Renal pelvis (tissue), 12 donors: ENCODE data around the gene TOMM20. TPM values are rescaled to one million over a fixed set of nuclear protein-coding genes. Genes with fewer than 3 reads are reported as not detected.
A peak's percentile ranks its signal among the peaks of the same experiment; 100 is the strongest.
"Not testable (repeated sequence)": the region's sequence is repeated elsewhere in the genome, so short reads cannot be mapped to it uniquely, and the experiment has no call there.

Source experiments
- DNase-seq: peaks from one replicate; pipeline ENCODE4 v3.0.0-alpha.2; 2013
- long read RNA-seq, 16 experiments: transcript quantifications; one replicate each; lab custom pipeline, GENCODE V29; 2026
- polyA plus RNA-seq, 3 donors: library from polyadenylated mRNA; unstranded; fragments of 120-200 nt; gene quantifications; one replicate each; pipeline ENCODE4 v1.2.1, GENCODE V29; 2013; ENCODE audit not compliant: insufficient read length in 3 of 3

Gene TOMM20
- polyA plus RNA-seq, result 100 to 1,000 TPM; 193 to 210 (median 200) TPM
- long read RNA-seq, donor 1, transcript TOMM20-201 (5 exons, 3,387 nt), result major isoform, 107 of 113 reads
- long read RNA-seq, donor 1, partial matches to known transcripts, result 5 of 113 reads
- long read RNA-seq, donor 1, other reads (novel, unspliced or antisense), result 0 of 113 reads
- long read RNA-seq, donor 2, transcript TOMM20-201 (5 exons, 3,387 nt), result major isoform, 112 of 114 reads
- long read RNA-seq, donor 2, partial matches to known transcripts, result 0 of 114 reads
- long read RNA-seq, donor 2, other reads (novel, unspliced or antisense), result 0 of 114 reads
- long read RNA-seq, donor 3, transcript TOMM20-201 (5 exons, 3,387 nt), result major isoform, 116 of 116 reads
- long read RNA-seq, donor 3, partial matches to known transcripts, result 0 of 116 reads
- long read RNA-seq, donor 3, other reads (novel, unspliced or antisense), result 0 of 116 reads
- long read RNA-seq, donor 4, transcript TOMM20-201 (5 exons, 3,387 nt), result major isoform, 101 of 104 reads
- long read RNA-seq, donor 4, partial matches to known transcripts, result 0 of 104 reads
- long read RNA-seq, donor 4, other reads (novel, unspliced or antisense), result 0 of 104 reads
- long read RNA-seq, donor 5, transcript TOMM20-201 (5 exons, 3,387 nt), result major isoform, 68 of 76 reads
- long read RNA-seq, donor 5, partial matches to known transcripts, result 6 of 76 reads
- long read RNA-seq, donor 5, other reads (novel, unspliced or antisense), result 0 of 76 reads
- long read RNA-seq, donor 6, transcript TOMM20-201 (5 exons, 3,387 nt), result major isoform, 68 of 71 reads
- long read RNA-seq, donor 6, partial matches to known transcripts, result 0 of 71 reads
- long read RNA-seq, donor 6, other reads (novel, unspliced or antisense), result 0 of 71 reads
- long read RNA-seq, donor 7, transcript TOMM20-201 (5 exons, 3,387 nt), result major isoform, 124 of 131 reads
- long read RNA-seq, donor 7, partial matches to known transcripts, result 6 of 131 reads
- long read RNA-seq, donor 7, other reads (novel, unspliced or antisense), result 0 of 131 reads
- long read RNA-seq, donor 8, transcript TOMM20-201 (5 exons, 3,387 nt), result major isoform, 41 of 41 reads
- long read RNA-seq, donor 8, partial matches to known transcripts, result 0 of 41 reads
- long read RNA-seq, donor 8, other reads (novel, unspliced or antisense), result 0 of 41 reads
- long read RNA-seq, donor 9, transcript TOMM20-201 (5 exons, 3,387 nt), result major isoform, 151 of 161 reads
- long read RNA-seq, donor 9, partial matches to known transcripts, result 6 of 161 reads
- long read RNA-seq, donor 9, other reads (novel, unspliced or antisense), result 0 of 161 reads
- long read RNA-seq, donor 10, transcript TOMM20-201 (5 exons, 3,387 nt), result major isoform, 98 of 106 reads
- long read RNA-seq, donor 10, partial matches to known transcripts, result 5 of 106 reads
- long read RNA-seq, donor 10, other reads (novel, unspliced or antisense), result 0 of 106 reads
- long read RNA-seq, donor 11, transcript TOMM20-201 (5 exons, 3,387 nt), result major isoform, 88 of 89 reads
- long read RNA-seq, donor 11, partial matches to known transcripts, result 0 of 89 reads
- long read RNA-seq, donor 11, other reads (novel, unspliced or antisense), result 0 of 89 reads
- long read RNA-seq, donor 12, transcript TOMM20-201 (5 exons, 3,387 nt), result major isoform, 132 of 146 reads
- long read RNA-seq, donor 12, partial matches to known transcripts, result 6 of 146 reads
- long read RNA-seq, donor 12, other reads (novel, unspliced or antisense), result 6 of 146 reads
- long read RNA-seq, donor 13, transcript TOMM20-201 (5 exons, 3,387 nt), result major isoform, 60 of 68 reads
- long read RNA-seq, donor 13, partial matches to known transcripts, result 6 of 68 reads
- long read RNA-seq, donor 13, other reads (novel, unspliced or antisense), result 0 of 68 reads
- long read RNA-seq, donor 14, result 0 reads
- long read RNA-seq, donor 15, transcript TOMM20-201 (5 exons, 3,387 nt), result major isoform, 122 of 137 reads
- long read RNA-seq, donor 15, partial matches to known transcripts, result 12 of 137 reads
- long read RNA-seq, donor 15, other reads (novel, unspliced or antisense), result 0 of 137 reads
- long read RNA-seq, donor 16, transcript TOMM20-201 (5 exons, 3,387 nt), result major isoform, 130 of 143 reads
- long read RNA-seq, donor 16, partial matches to known transcripts, result 5 of 143 reads
- long read RNA-seq, donor 16, other reads (novel, unspliced or antisense), result 5 of 143 reads

GRCh38 chr1:235128456-235129328 is at the start of gene TOMM20:
Gene TOMM20 (minus strand): TSS chr1:235128837. CDS start chr1:235128715, 122 bp downstream.
- peak; percentile 98 for DNase-seq

DNA sequence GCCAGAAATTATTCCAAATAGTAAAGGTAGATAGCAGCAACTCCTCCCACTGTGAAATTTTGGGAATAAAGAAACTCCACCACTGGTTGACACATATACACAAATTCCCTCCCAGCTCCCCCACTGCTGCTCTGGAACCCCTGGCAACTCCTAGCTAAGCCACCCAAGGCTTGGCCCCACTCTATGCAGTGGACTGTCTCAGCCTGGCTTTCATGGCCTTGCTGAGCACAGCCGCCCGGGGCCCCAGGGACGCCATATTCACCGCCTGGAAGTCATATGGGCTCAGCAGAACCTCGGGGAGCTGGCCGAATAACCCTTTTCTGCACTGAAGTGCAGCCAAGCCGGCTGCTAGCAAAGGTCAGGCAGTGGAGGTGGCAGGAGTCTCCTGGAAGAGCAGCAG is 47.8 kb upstream of the TOMM20 start:
- no peak for DNase-seq

GRCh38 chr1:235169986-235170385 is 41.3 kb upstream of the TOMM20 start:
- no peak for DNase-seq

DNA sequence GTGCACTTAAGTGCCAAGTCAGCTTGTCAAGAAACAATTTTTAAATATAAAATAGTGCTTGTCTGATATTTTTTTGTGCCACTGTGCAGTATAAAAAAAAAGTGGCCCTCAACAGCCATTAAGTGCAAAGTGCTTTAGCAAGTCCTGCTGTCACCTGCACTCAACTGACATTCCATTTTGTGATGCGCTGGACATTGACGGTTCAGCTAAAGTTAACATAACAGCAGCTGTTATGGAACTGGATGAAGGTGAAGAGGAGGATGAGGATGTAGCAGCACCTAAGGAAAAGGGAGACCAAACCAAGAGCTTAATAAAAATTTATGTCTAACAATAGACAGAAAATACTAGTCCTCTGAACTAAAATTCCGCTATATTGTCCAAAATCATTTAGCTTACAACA is 39.7 kb upstream of the TOMM20 start:
- DNase-seq, result no peak

- no peak for DNase-seq
These were observed 33.2 kb upstream of the TOMM20 start for GRCh38 chr1:235161685-235162327.

- DNase-seq, result peak; percentile 91
These were observed 32.5 kb upstream of the TOMM20 start, which contains the start of gene RBM34 for GRCh38 chr1:235160957-235161684. Gene RBM34 (minus strand): TSS chr1:235161250. CDS start chr1:235161226, 24 bp downstream.

- peak; percentile 30 for DNase-seq
These were observed 31.8 kb upstream of the TOMM20 start for GRCh38 chr1:235160383-235160956.

GRCh38 chr1:235159930-235160329 is 31.3 kb upstream of the TOMM20 start:
- DNase-seq, result not testable (repeated sequence)

DNA sequence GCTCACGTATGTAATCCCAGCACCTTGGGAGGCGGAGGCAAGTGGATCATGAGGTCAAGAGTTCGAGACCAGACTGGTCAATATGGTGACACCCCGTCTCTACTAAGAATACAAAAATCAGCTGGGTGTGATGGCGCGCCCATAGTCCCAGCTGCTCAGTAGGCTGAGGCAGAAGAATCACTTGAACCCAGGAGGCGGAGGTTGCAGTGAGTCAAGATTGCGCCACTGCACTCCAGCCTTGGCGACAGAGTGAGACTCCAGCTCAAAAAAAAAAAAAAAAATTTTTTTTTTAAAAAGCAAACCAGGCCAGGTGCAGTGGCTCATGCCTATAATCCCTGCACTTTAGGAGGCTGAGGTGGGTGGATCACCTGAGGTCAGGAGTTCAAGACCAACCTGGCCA is 30.6 kb upstream of the TOMM20 start:
- not testable (repeated sequence) for DNase-seq

GRCh38 chr1:235158680-235159079 is 30.0 kb upstream of the TOMM20 start:
- DNase-seq, result no peak

DNA sequence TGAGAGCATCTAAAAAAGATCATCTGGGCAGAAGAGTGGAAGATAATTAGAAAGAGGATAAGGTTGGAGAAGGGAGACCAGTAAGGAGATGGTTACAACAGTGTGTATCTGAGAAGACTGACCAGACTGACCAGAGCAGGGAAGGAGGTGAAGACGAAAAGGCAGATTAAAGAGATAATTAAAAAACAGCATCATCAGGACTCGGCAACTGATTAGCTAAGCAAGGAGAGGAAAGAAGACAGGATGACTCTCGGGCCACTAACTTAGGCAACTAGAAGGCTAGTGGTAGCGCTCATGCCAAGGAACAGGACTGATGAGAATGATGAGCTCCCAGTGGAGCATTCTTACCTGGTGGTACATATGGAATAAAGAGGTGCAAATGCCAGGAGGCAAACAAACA is 28.5 kb upstream of the TOMM20 start:
- DNase-seq, result no peak

- no peak for DNase-seq
These were observed 28.1 kb upstream of the TOMM20 start for GRCh38 chr1:235156740-235157139.

GRCh38 chr1:235156265-235156664 is 27.6 kb upstream of the TOMM20 start:
- no peak for DNase-seq

DNA sequence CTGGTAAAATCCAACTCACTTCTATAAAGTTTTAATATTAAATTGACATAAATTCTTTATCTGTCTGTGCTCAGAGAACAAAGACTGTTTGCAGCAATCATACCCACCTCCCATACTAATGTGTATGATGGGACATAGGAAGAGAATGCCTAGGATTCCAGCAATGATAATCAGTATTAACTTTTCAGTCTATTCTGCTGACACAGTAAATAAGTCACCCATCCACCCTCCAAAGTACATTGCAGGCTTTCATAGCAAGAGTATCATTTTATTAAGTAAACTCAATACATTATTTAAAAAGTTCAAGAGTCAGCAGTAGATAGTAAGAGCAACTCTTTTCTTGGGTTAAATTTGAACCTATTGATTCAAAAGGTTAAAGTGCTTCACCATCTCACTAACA is 23.6 kb upstream of the TOMM20 start:
- no peak for DNase-seq

DNA sequence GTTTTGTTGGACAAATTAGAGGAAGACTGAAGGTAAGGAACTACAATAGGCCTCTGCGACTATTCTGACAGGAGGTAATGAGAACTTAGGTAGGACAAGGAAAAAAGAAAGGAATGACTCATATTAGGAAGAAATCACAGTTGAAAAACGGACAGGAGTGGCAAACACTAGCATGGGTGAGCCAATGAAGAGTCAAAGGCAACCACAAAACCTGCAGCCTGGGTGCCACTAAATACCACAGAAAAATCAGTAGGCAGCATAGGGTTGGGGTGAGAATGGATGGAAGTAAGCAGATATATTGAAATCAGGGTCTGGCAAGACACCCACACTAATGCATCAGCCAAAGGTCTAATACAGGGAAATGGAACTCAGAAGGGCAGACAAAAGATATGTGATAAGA is 22.4 kb upstream of the TOMM20 start:
- DNase-seq, result no peak

DNA sequence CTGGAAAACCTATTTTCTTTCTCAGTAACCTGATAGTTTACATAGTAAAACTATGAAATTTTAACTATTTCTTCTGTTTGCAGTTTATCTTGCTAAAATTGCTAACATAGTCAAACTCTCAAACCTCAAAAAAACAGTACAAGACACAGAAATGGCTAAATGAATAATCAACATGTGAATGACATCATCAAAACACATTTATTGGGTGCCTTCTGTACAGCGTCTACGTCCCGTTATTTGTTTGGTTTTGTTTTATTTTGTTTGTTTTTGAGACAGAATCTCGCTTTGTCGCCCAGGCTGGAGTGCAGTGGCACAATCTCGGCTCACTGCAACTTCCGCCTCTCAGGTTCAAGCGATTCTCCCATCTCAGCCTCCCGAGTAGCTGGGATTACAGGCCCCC is 21.2 kb upstream of the TOMM20 start:
- no peak for DNase-seq

DNA sequence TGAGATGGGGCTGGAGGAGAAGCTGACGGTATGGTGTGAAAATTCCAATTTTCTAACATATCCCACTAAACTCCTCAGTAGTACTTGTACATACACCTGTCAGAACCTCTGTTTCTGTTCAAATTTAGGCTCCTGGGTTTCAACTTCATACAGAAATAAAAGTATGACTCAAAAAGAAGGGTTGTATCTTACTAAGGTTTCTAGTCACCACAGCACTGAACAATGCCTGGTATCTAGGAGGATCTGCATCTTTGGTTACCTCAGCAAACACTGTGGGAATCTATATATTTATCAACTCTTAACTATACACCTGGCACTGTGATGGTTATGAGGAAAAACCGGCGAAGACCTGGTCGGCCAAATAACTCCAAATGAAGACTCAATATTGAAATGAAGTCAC is 18.6 kb upstream of the TOMM20 start:
- DNase-seq, result no peak
